HCT116 (cell line): ENCODE results near the gene PITPNC1. TPM values are rescaled to one million over a fixed set of nuclear protein-coding genes. Genes with fewer than 3 reads are reported as not detected.

Source experiments
- ATAC-seq: fragments of 200-7000 bp; cut with Tn5 transposase; 2 replicates; pipeline ENCODE4 v1.9.1; 2020; ENCODE audit warnings: mild to moderate bottlenecking, moderate library complexity
- BruUV-seq: library from RNA; stranded (reverse); fragments of 400-500 nt; replicated peaks from 2 replicates; lab custom pipeline; 2021; lab: Mats Ljungman, UMichigan
- CTCF ChIA-PET: fragments of 300-600 bp; sonication (Branson Sonifier 250); formaldehyde crosslinking; loops from one replicate; lab custom pipeline; 2021; ENCODE audit warnings: antibody characterized with exemption; lab: Charles Lee
- POLR2A ChIA-PET: fragments of 300-600, 350-600 bp; sonication (Branson Sonifier 250); formaldehyde crosslinking; loops from one replicate; lab custom pipeline; 2021; ENCODE audit warnings: antibody characterized with exemption; lab: Charles Lee
- RAD21 ChIA-PET, 2 experiments: fragments of 300-600 bp; sonication (Branson Sonifier 250); formaldehyde crosslinking; loops; one replicate each; lab custom pipeline; 2023; ENCODE audit warnings: low total read pairs in 2 of 2; ENCODE audit not compliant: uncharacterized antibody in 2 of 2, unreplicated experiment in 2 of 2, low non-redundant PET in 1 of 2; lab: Charles Lee
- DNase-seq: peaks from one replicate; pipeline ENCODE4 v3.0.0-alpha.2; 2010; ENCODE audit warnings: low read depth, low spot score
- H2AFZ ChIP-seq: fragments of 200-600 bp; shearing (Covaris generic), sonication (generic); 2 replicates; pipeline ENCODE4 v1.6.1; 2017; ENCODE audit warnings: low read depth, mixed run types, mixed read lengths, antibody characterized with exemption, low read length; ENCODE audit not compliant: poor library complexity, severe bottlenecking
- H3K27ac ChIP-seq: 2 replicates; pipeline ENCODE4 v1.5.1; 2012; ENCODE audit warnings: low read depth, low read length
- H3K27me3 ChIP-seq: fragments of 200-600 bp; sonication (generic); 2 replicates; pipeline ENCODE4 v1.6.1; 2016; ENCODE audit warnings: mixed run types, low read length, mixed read lengths; ENCODE audit not compliant: insufficient read depth
- H3K36me3 ChIP-seq, 2 experiments: fragments of 200-500 bp in 1 of 2; fragments of 200-600 bp in 1 of 2; sonication (Bioruptor generic) in 1 of 2; sonication (generic) in 1 of 2; 2 replicates each; pipeline versions ENCODE4 v1.5.1 to v1.6.1; 2014 to 2016; ENCODE audit warnings: low read length in 2 of 2, inconsistent platforms in 1 of 2, mixed read lengths in 1 of 2, mixed run types in 1 of 2; ENCODE audit not compliant: insufficient read depth in 2 of 2, control insufficient read depth in 1 of 2
- H3K4me1 ChIP-seq, 2 experiments: fragments of 200-600 bp in 1 of 2; sonication (generic) in 1 of 2; 2 replicates each; pipeline versions ENCODE4 v1.5.1 to v1.6.1; 2012 to 2017; ENCODE audit warnings: low read length in 2 of 2, inconsistent platforms in 1 of 2, mild to moderate bottlenecking in 1 of 2, mixed read lengths in 1 of 2, mixed run types in 1 of 2, moderate library complexity in 1 of 2; ENCODE audit not compliant: insufficient read depth in 2 of 2, control insufficient read depth in 1 of 2
- H3K4me2 ChIP-seq: fragments of 200-600 bp; sonication (generic); 2 replicates; pipeline ENCODE4 v1.6.1; 2017; ENCODE audit warnings: mixed run types, low read length, mixed read lengths
- H3K4me3 ChIP-seq, 2 experiments: fragments of 200-600 bp in 1 of 2; sonication (generic) in 1 of 2; replicated peaks in 1 of 2; 2 replicates each; pipeline ENCODE4 v1.5.1; 2011 to 2016; ENCODE audit warnings: low read length in 2 of 2, control low read depth in 1 of 2, low read depth in 1 of 2, mild to moderate bottlenecking in 1 of 2, mixed read lengths in 1 of 2, mixed run types in 1 of 2
- H3K79me2 ChIP-seq: fragments of 200-600 bp; sonication (generic); 2 replicates; pipeline ENCODE4 v1.6.1; 2017; ENCODE audit warnings: mild to moderate bottlenecking, mixed run types, low read length, moderate library complexity, mixed read lengths; ENCODE audit not compliant: insufficient read depth
- H3K9ac ChIP-seq: fragments of 200-600 bp; sonication (generic); 2 replicates; pipeline ENCODE4 v1.6.1; 2016; ENCODE audit warnings: low read length, mixed read lengths
- H3K9me2 ChIP-seq: fragments of 200-600 bp; sonication (generic), shearing (Covaris generic); 2 replicates; pipeline ENCODE4 v1.6.1; 2017; ENCODE audit warnings: mixed run types, mild to moderate bottlenecking, moderate library complexity; ENCODE audit not compliant: insufficient read depth
- H3K9me3 ChIP-seq, 2 experiments: fragments of 200-500 bp in 1 of 2; fragments of 200-600 bp in 1 of 2; sonication (Bioruptor generic) in 1 of 2; sonication (generic) in 1 of 2; 2 replicates each; pipeline ENCODE4 v1.6.1; 2014 to 2017; ENCODE audit warnings: low read length in 2 of 2, mixed read lengths in 2 of 2, inconsistent platforms in 1 of 2, low read depth in 1 of 2, mild to moderate bottlenecking in 1 of 2, mixed run types in 1 of 2, moderate library complexity in 1 of 2; ENCODE audit not compliant: control insufficient read depth in 1 of 2, insufficient read depth in 1 of 2
- H4K20me1 ChIP-seq: fragments of 200-600 bp; sonication (generic), shearing (Covaris generic); 2 replicates; pipeline ENCODE4 v1.6.1; 2017; ENCODE audit warnings: mixed run types, mild to moderate bottlenecking, moderate library complexity; ENCODE audit not compliant: insufficient read depth
- ATF3 ChIP-seq: IDR thresholded peaks from 2 replicates; pipeline ENCODE4 v1.6.1; 2012
- CBX3 ChIP-seq: IDR thresholded peaks from 2 replicates; pipeline ENCODE4 v1.6.1; 2012; ENCODE audit warnings: low read depth
- CEBPB ChIP-seq: IDR thresholded peaks from 2 replicates; pipeline ENCODE4 v1.6.1; 2012; ENCODE audit warnings: low read depth
- CTCF ChIP-seq, 3 experiments: fragments of 200-600 bp in 1 of 3; sonication (generic) in 1 of 3; IDR thresholded peaks in 2 of 3; conservative IDR thresholded peaks in 1 of 3; 2 replicates each; pipeline ENCODE4 v1.5.1; 2012 to 2017; ENCODE audit warnings: low read depth in 2 of 3, low read length in 2 of 3, antibody characterized with exemption in 1 of 3, borderline replicate concordance in 1 of 3, control low read depth in 1 of 3, mild to moderate bottlenecking in 1 of 3, mixed read lengths in 1 of 3, mixed run types in 1 of 3, moderate library complexity in 1 of 3; ENCODE audit not compliant: insufficient read depth in 1 of 3
- EGR1 ChIP-seq: IDR thresholded peaks from 2 replicates; pipeline ENCODE4 v1.6.1; 2012; ENCODE audit warnings: low read depth
- ELF1 ChIP-seq: IDR thresholded peaks from 2 replicates; pipeline ENCODE4 v1.6.1; 2012; ENCODE audit warnings: low read depth, borderline replicate concordance
- EZH2 ChIP-seq: fragments of 200-600 bp; sonication (generic); IDR thresholded peaks from 2 replicates; pipeline ENCODE4 v1.6.1; 2017; ENCODE audit warnings: antibody characterized with exemption, mixed run types
- EZH2phosphoT487 ChIP-seq: fragments of 200-600 bp; IDR thresholded peaks from 2 replicates; pipeline ENCODE4 v1.6.1; 2018; ENCODE audit warnings: antibody characterized with exemption, borderline replicate concordance
- JUND ChIP-seq: IDR thresholded peaks from 2 replicates; pipeline ENCODE4 v1.6.1; 2012
- MAX ChIP-seq: IDR thresholded peaks from 2 replicates; pipeline ENCODE4 v1.6.1; 2012
- POLR2A ChIP-seq: IDR thresholded peaks from 2 replicates; pipeline ENCODE4 v1.7.0; 2011; ENCODE audit warnings: borderline replicate concordance; ENCODE audit not compliant: insufficient read depth, insufficient read length; ENCODE audit errors: extremely low read depth
- POLR2AphosphoS5 ChIP-seq: IDR thresholded peaks from 2 replicates; pipeline ENCODE4 v1.6.1; 2011; ENCODE audit warnings: mild to moderate bottlenecking, low read depth, low read length, moderate library complexity
- REST ChIP-seq: IDR thresholded peaks from 2 replicates; pipeline ENCODE4 v1.6.1; 2012; ENCODE audit warnings: low read depth
- SIN3A ChIP-seq: IDR thresholded peaks from 2 replicates; pipeline ENCODE4 v1.6.1; 2012; ENCODE audit warnings: low read depth
- SP1 ChIP-seq: IDR thresholded peaks from 2 replicates; pipeline ENCODE4 v1.6.1; 2012; ENCODE audit warnings: low read depth
- SRF ChIP-seq: IDR thresholded peaks from 2 replicates; pipeline ENCODE4 v1.6.1; 2012; ENCODE audit warnings: low read depth
- TCF7L2 ChIP-seq: IDR thresholded peaks from 2 replicates; pipeline ENCODE4 v1.7.0; 2011; ENCODE audit warnings: borderline replicate concordance, inconsistent platforms; ENCODE audit not compliant: insufficient read depth, insufficient read length; ENCODE audit errors: extremely low read depth
- ZBTB33 ChIP-seq: IDR thresholded peaks from 2 replicates; pipeline ENCODE4 v1.6.1; 2011; ENCODE audit warnings: mild to moderate bottlenecking, low read length, moderate library complexity; ENCODE audit not compliant: insufficient replicate concordance; ENCODE audit errors: extremely low read depth
- ZFX ChIP-seq: fragments of 450-650 bp; IDR thresholded peaks from 2 replicates; pipeline ENCODE4 v1.6.1; 2017
- ZNF274 ChIP-seq: fragments of 200-500 bp; sonication (Bioruptor generic); IDR thresholded peaks from 2 replicates; pipeline ENCODE4 v1.6.1; 2014; ENCODE audit warnings: mild to moderate bottlenecking, low read depth, low read length, inconsistent platforms
- intact Hi-C: fragments of 100-400 bp; cut with micrococcal nuclease; formaldehyde crosslinking; loops from 2 replicates; pipeline ENCODE4 v1.10.0; 2022
- total RNA-seq: library from RNA; stranded (reverse); gene quantifications from one replicate; pipeline ENCODE4 v1.2.1, GENCODE V29; 2021; ENCODE audit not compliant: unreplicated experiment

The PITPNC1 gene
- total RNA-seq, 1 experiment from 2014 or later: 41.9 TPM

GRCh38 chr17:67682196-67682595 is 305.1 kb downstream of the PITPNC1 start:
- ChIA-PET POLR2A (no interaction called here), RAD21 (no interaction called here), CTCF (no interaction called here)
- Histone ChIP-seq H2AFZ (no peak overlapping the region), H3K27me3 (no peaks in the 10 kb centered on the region), H3K4me1 (peaks cover 0 to 4% of the 10 kb centered on the region in 2 experiments; a peak in 1 of 4 replicates), H4K20me1 (no peaks in the 10 kb centered on the region), H3K9me3 (no peaks in the 10 kb centered on the region), H3K79me2 (no peaks in the 10 kb centered on the region), H3K27ac (no peak overlapping the region), H3K9ac (no peak overlapping the region), H3K4me2 (no peak overlapping the region), H3K36me3 (no peaks in the 10 kb centered on the region), H3K4me3 (no peak overlapping the region), H3K9me2 (no peaks in the 10 kb centered on the region)
- ATAC-seq: no peak
- no peak for DNase-seq
- intact Hi-C loops: no loop called here
- no TSS peak for BruUV-seq
- TF ChIP-seq CTCF (IDR thresholded peaks at IDR 0.05 in 2 of 3, conservative IDR thresholded peaks at IDR 0.05 in 1 of 3; ENCODE audit: borderline replicate concordance in 1 of 3, insufficient read depth in 1 of 3, low read depth in 2 of 3, low read length in 2 of 3) (no peak), MAX (no peak), EZH2 (no peak), POLR2A (no peak), EGR1 (no peak), CEBPB (no peak), ZFX (no peak), EZH2phosphoT487 (no peak), SP1 (no peak), POLR2AphosphoS5 (no peak), ELF1 (no peak), ZNF274 (no peak), ATF3 (no peak), TCF7L2 (no peak), CBX3 (no peak), ZBTB33 (no peak), REST (no peak), JUND (no peak), SRF (no peak), SIN3A (no peak)
- TF ChIP-seq, all 23 proteins: peak for 0
